Measurements from ENCODE around the gene LETM1. TPM values are rescaled to one million over a fixed set of nuclear protein-coding genes. Genes with fewer than 3 reads are reported as not detected.

The LETM1 gene
- polyA plus RNA-seq (2013, experiment 1 of 2; ENCODE audit: insufficient read length), result 26.8 TPM
- polyA plus RNA-seq (2013, experiment 2 of 2; ENCODE audit: insufficient read length), result 18.1 TPM

DNA sequence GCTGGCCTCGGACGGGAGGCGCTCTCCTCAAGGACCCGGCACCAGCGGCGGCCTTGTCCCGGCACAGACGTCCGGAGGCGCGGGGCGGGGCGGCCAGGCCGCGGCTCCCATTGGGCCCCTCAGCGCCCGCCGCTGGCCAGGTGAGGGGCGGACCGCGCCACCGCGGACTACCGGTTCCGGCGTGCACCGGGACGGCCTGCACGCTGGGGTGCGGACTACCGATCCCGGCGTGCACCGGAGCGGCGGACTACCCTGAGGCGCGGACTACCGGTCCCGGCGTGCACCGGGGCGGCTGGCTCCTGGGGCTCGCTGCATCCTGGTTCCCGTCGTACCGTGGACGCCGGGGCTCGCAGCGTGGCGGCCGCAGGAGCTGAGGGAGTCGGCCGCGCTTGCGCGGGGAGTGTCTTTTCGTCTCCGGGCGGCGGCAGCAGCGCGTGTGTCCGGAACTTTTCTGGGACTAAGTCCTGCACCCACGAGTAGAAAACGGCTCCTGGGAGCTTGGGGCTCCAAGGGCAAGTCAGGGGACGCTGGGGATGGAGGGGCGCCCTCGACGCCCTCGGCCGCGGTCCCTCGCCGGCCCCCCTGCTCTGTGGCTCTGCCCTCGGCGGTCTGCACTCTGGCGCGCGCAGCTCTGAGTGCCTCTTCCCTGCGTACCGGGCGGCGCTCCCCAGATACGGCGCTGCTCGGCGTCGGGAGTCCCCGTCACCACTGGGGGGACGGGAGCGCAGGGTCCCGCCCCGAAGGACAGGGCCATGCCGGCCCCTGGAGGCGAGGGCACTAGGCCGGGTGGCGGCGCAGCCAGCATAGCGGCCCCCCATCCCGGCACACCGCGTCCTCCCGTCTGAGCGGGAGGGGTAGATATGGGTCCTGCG lies at the start of gene LETM1:
LETM1 (minus strand) TSS at position 86 of the 872 bp plus-strand sequence. CDS start 206 bp downstream, outside the sequence.
- DNase-seq, result peak; percentile 95

GRCh38 chr4:1904042-1904441 lies 48.1 kb upstream of the LETM1 start:
- no peak for DNase-seq

GRCh38 chr4:1903035-1903434 lies 47.1 kb upstream of the LETM1 start:
- DNase-seq, result no peak

- no peak for DNase-seq
Observed at GRCh38 chr4:1902243-1902642, 46.3 kb upstream of the LETM1 start.

- DNase-seq, result no peak
Observed at GRCh38 chr4:1901127-1901526, 45.2 kb upstream of the LETM1 start.

DNA sequence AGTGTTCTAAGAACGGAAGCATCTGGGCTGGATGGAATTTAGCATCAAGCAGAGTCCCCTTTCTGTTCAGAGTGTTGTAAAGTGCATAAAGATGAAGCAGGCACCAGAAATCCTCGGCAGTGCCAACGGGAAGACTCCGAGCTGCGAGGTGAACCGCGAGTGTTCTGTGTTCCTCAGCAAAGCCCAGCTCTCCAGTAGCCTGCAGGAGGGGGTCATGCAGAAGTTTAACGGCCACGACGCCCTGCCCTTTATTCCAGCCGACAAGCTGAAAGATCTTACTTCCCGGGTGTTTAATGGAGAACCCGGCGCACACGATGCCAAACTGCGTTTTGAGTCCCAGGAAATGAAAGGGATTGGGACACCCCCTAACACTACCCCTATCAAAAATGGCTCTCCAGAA lies 44.7 kb upstream of the LETM1 start:
- DNase-seq, result no peak

DNA sequence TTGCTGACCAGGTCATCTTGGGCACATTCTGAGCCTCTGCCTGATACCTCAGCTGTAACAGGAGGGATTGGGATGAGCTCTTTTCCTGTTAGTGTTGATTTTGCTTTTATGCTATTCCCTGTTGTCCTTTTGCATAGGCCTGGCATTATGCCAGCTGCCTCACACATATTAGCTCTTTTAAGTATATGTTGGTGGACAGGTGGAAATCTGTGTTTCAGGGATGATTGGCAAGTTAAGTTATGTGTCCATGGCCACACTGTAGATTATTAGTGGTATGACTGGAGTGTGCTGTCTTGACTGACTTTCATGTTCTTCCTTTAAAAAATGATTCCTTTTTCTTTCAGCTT lies 44.1 kb upstream of the LETM1 start:
- no peak for DNase-seq

DNA sequence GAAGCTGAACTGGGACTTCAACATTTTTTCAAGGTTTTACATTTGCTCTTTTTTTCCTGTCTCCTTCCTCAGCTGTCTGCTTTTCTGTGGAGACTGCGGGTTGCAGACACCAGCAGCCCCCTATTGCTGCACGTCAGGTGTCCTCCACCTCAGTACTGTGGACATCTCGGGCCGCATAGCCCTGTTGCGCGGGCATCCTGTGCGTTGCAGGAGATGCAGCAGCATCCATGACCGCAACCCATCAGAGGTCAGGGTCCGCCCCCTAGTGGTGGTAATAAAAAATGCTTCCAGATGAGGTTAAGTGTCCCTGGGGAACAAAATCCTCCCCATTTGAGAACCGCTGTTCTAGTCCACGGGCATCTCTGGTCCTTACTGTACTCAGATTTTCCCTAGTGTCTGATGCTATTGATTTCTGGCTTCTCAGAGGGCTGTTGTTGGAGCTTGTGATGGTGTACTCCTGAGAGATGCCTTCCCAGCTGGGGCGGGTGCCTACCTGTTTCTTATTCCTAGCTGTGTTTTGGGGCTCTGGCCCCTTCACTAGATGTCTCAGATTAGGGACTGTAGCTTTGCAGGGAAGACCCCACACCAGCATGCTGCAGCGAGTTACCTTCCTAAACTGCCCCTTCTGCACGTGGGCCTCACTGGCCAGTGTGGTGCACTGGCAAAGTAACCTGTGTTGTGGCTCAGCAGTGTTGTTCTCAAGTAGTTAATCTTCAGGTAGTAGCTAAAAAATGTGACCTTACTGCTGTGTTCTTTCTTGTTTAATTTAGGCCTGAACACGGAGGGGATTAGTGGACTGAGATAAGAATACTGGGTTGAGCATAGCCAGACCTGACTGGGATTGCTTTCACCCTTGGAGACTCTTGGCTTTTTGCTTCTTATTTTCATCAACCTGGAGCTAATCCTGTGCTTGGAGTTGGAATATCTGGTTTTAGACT lies 43.5 kb upstream of the LETM1 start:
- peak; percentile 78 for DNase-seq

DNA sequence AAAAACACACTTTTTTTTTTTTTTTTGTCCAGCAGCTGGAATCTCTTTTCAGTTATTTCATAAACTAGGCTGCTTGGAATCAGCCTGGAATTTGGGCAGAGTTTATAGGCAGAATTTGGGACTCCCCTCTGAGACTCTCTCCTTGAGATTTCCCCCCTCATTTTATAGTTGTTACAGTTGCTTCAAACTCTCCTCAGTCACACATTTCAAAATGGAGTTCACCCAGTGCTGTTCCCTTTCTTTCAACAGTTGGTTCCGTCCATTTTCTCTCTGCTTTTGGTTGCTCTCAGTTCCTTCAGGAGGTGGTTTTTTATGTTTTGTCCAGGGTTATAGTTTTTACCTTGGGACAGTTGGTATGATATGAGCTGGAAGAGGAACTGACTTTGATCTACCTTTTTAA lies 42.7 kb upstream of the LETM1 start:
- no peak for DNase-seq

DNA sequence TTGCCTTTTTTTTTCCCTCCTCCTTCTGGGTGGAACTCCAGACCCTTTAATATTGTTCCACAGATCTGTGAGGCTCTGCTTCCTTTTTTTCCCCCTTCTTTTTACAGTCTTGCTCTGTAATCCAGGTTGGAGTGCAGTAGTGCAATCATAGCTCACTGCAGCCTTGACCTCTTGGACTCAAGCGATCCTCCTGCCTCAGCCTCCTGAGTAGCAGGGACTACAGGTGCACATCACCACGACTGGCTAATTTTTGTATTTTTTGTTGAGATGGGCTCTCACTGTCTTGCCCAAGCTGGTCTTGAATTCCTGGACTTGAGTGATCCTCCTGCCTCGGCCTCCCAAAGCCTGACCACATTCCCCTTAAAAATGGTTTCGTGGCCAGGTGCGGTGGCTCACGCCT lies 42.1 kb upstream of the LETM1 start:
- DNase-seq, result no peak

DNA sequence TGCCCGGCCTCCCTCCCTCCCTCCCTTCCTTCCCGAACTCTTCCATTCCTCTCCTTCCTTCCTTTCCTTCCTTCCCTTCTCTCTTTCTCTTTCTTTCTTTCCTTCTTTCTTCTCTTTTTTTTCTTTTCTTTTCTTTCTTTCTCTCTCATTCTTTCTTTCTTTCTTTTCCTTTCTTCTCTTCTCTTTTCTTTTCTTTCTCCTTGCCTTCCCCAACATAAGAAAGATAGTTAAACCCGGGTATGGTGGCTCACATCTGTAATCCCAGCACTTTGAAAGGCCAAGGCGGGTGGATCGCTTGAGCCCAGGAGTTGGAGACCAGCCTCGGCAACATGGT lies 40.7 kb upstream of the LETM1 start:
- no peak for DNase-seq

- DNase-seq, result no peak
Observed at GRCh38 chr4:1895971-1896657, 40.2 kb upstream of the LETM1 start.

DNA sequence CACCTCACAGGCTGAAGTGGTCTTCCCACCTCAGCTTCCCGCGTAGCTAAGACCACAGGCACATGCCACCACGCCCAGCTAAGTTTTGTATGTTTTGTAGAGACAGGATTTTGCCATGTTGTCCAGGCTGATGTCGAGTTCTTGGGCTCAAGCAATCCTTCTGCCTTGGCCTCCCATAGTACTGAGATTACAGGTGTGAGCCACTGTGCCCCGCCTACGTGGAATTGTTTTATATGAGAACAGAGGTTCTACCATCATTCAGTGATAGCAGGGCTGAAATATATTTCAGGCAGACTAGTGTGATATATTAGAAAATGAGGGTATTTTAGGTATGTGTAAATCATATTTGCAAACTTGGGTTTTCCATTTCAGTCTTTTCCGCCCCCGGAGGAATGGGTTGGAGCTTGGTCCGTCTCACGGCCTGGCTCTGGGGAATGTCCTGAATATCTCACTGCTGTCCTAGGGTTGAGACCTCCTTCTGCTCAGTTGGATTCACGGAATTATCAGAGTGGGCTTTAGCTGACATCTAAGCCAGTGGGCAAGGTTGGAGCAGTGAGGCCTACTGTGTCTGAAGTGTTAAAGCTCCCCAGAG lies 35.1 kb upstream of the LETM1 start:
- no peak for DNase-seq

GRCh38 chr4:1887052-1887451 lies 31.1 kb upstream of the LETM1 start:
- DNase-seq, result no peak

GRCh38 chr4:1885414-1885813 lies 29.5 kb upstream of the LETM1 start:
- DNase-seq, result no peak

- DNase-seq, result no peak
Observed at GRCh38 chr4:1883583-1883982, 27.6 kb upstream of the LETM1 start.

- DNase-seq, result no peak
Observed at GRCh38 chr4:1882850-1883271, 26.9 kb upstream of the LETM1 start.

GRCh38 chr4:1880332-1880731 lies 24.4 kb upstream of the LETM1 start:
- peak; percentile 40 for DNase-seq

DNA sequence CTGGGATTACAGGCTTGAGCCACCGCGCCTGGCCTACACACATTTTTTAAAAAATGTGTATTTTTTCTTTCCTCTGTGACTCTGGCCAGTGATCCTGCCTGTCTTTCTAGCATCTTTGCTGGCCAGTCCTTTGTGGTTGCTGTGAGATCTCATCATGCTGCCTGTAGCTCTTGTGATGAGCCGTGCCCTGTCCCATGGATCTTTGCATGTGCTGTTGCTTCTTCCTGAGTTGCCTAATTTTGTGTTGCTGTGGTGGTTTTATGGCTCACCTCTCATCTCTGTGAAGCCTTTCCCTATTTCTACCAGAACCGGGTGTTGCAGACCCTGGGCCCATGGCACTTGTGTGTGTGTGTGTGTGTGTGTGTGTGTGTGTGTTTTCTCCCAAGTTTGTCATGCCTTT lies 23.5 kb upstream of the LETM1 start:
- DNase-seq, result no peak

DNA sequence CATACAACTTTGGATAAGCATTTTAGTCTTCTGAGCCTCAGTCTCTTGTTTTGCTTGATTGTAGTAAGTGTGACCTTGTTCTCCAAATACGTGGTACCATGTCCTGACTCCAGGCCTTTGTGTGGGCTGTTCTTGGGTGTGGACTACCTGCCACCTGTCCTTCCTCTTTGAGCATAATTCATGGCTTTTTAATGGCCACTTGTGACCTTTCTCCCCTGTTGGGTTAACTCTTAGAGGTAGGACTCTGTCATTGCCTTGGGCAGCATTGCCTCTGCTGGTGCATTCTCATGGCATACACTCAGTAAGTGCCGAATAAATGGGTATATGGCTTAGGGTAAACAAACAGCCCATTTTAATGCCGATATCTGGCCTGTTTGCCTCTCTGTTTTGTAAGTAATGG lies 18.2 kb upstream of the LETM1 start:
- no peak for DNase-seq

DNA sequence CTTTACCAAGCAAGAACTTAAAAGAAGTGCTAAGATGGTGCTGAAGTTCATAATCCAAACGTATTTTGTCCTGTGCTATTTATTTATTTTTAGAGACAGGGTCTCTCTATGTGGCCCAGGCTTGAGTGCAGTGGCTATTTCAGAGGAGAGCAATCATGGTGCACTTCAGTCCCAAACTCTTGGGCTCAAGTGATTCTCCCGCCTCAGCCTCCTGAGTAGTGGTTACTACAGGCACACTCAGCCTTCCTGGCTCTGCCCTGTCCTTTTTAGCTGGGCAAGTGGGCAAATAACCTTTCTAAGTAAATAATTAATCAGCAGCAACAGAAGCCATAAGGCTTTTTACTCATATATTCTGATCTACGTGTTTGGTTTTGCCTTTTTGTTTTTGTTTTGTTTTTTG lies 17.8 kb upstream of the LETM1 start:
- DNase-seq, result no peak

- no peak for DNase-seq
Observed at GRCh38 chr4:1873291-1873690, 17.3 kb upstream of the LETM1 start.

- DNase-seq, result peak; percentile 86
Observed at GRCh38 chr4:1872870-1873269, 16.9 kb upstream of the LETM1 start.
